SKM-1 treated with dmso at 0.1 percent for 144 hours (cell line): ENCODE results near the gene PREX1.

ENCODE experiments used
- DNase-seq: peaks from one replicate; lab custom pipeline; 2025; ENCODE audit not compliant: unreplicated experiment; lab: John Stamatoyannopoulos, UW

Gene PREX1

DNA sequence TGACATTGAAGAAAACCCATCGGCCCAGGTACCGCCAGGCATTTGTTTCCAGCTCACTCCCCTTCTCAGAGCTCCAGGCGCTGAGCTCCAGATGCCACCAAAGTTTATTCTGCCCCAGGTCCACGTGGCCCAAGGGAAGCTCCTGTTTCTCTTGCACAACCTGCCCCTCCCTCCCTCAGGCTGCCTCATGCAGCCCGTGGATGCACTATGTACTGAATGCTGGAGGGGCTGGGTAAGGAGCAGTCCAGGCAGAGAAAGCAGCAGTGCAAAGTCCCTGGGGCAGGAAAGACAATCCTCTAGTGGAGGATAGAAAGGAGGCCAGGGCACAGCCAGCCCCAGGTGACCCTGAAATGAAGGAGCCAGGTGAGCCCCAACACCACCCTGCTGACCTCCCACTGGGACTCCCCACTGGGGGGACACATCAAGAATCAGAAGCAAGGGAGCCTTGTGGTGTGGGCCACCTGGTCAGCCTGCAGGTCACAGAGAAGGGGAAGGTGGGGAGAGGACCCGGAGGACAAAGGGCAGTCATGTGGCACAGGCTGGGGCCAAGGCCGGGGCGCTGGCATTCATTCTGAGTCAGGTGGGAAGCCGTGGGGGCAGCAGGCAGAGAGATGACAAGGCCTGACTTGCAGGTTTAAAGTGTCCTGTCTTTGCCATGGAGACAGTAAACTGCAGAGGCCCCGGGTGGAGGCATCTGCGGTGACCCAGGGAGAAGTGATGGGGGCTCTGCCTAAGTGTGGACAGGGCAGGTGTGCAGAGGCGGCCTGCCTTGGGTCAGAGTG is 230.1 kb downstream of the PREX1 start:
- DNase-seq, result no peak

DNA sequence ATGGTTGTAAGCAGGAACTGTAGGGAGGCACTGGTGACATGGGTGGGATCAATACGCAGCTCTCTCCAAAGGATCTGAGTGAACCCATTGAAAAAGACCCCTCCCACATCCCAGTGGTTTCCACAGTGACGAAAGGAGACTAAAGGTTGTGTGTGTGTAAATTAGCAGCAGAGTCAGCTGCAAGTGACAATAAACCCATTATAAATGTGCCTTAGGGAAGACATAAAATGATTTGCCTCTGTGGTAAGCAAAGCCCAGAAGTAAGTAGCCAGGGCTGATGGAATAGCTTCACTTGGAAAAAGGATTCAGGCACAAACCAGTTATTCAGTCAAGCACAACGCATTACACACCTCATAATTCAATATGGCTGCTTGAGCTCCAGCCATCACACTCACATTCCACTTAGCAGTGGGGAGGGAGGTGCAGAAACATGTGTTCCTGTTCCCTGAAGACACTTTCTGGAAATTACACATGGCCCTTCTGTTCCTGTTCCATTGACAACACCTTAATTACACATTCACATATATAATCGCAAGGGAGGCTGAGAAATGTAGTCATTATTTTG is 231.4 kb downstream of the PREX1 start:
- no peak for DNase-seq

DNA sequence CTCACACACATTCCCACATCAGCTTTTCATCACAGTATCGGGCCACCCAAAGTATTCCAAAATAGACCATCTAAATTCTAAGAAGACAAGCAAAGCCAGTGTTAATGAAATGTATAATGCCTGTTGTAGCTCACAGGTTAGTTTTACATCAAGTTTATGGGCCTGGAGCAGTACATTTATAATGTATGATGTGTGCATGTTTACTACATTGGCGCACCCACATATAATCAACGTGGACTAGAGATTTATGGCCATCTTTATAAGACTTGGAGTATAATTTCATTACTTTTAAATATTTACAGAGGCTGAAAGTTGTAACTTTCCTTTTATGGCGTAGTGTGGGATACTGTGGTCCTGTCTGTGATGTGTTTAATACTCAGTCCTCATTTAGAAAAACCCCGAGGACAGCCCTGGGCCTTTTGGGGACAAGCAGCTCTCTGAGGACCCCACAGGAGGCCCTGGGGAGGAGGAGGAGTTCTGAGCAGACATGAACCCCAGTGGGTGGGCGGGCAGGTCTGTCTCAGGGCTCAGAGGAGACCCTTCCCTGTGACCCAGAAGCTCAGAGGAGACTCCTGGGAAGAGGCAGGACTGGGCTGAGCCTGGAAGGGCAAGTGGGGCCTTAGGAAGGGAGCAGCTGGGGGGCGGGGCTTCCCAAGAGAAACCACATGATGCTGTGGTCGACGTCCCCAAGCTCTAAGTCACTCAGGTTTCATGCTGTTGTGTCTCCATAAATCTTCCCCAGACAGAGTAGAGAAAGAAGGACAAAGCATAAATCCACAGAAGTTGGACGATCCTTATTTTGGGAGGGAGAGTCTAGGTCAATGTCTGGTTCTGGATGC is 232.1 kb downstream of the PREX1 start:
- DNase-seq, result no peak

DNA sequence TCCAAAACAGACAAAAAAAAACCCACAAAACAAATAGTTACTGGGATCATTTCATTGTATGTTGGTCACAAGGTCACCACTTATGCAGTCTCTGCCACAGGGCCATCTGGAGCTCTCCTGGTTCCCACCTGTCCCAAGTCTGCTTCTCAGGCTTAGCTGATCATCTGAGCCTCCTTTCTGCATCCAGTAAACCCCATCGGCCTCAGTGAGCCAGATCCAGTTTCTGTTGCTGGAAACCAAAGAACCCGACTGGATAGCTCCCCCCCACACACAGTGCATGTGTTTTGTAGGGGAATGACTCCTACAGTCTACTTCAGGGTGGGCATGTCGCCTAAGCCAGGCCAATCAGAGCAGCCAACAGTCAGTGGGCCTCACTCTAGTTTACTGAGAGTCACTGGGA is 233.3 kb downstream of the PREX1 start:
- DNase-seq, result no peak

DNA sequence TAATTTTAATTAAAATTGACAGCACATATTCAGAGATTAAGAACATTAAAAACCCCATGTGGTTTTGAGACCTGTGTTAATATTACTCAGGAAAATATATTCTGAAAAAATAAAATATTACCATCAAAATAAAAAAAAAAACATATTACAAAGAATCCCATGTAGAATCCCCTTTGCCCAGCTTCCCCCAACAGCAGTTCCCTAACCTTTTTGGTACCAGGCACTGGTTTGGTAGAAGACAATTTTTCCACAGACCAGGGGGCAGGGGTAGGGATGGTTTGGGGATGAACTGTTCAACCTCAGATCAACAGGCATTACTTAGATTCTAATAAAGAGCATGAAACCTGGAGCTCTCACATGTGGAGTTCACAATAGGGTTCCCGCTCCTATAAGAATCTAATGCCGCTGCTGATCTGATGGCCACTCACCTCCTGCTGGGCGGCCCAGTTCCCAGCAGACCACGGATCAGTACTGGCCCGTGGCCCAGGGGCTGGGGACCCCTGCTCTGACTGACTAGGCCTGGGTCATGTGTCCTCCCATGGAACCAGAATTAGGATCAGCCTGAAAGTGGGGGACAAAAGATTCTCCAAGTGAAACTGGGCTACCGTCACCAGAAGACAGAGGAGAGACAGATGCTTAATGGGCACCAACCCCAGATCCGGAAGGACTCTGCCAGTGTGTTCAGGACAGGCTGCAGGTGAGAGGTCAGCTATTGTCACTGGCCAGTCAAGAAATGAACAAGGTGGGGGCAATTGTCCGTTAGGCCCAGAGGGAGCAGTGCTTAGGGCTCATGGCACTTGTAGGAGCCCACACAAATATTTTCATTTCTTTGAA is 235.5 kb downstream of the PREX1 start:
- no peak for DNase-seq

DNA sequence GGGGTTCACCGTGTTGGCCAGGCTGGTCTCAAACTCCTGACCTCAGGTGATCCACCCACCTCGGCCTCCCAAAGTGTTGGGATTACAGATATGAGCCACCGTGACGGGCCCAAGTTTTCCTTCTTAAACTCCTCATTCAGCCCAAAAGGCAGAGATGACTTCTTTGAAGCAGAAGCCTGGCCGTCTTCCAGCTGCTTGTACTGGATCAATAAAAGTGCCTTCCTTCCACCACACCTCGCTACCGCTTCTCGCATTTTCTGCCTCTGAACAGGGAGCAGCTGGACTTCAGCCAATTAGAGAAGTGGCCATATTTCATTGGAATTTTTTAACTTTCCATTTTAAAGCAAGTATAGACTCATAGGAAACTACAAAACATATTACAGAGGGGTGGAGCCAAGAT is 241.1 kb downstream of the PREX1 start:
- no peak for DNase-seq

DNA sequence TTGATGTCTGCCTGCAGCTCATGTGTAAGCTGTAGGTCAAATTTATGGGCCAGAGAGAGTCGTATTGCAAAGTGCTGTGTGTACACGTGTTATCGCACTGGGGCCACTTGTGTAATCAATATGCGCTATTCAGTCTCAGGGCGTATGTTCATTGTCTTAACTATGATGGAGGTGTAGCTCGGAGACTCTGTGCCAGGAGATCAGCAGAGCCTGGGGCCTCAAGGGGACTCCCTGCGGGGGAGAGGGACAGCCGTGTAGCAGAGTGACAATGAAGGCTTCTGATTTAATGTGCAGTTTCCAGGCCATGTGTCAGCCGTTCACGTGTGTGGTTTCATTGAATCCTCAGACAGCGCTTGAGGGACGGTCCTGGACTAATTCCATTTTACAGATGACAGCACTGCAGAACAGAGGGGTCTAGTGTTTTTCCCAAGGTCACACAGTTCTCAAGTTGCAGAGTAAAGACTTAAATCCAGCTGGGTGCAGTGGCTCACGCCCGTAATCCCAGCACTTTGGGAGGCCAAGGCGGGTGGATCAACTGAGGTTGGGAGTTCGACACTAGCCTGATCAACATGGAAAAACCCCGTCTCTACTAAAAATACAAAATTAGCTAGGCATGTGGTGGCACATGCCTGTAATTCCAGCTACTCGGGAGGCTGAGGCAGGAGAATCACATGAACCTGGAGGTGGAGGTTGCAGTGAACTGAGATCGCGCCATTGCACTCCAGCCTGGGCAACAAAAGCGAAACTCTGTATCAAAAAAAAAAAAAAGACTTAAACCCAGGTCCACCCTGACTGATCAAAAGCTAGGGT is 242.5 kb downstream of the PREX1 start:
- DNase-seq, result no peak

DNA sequence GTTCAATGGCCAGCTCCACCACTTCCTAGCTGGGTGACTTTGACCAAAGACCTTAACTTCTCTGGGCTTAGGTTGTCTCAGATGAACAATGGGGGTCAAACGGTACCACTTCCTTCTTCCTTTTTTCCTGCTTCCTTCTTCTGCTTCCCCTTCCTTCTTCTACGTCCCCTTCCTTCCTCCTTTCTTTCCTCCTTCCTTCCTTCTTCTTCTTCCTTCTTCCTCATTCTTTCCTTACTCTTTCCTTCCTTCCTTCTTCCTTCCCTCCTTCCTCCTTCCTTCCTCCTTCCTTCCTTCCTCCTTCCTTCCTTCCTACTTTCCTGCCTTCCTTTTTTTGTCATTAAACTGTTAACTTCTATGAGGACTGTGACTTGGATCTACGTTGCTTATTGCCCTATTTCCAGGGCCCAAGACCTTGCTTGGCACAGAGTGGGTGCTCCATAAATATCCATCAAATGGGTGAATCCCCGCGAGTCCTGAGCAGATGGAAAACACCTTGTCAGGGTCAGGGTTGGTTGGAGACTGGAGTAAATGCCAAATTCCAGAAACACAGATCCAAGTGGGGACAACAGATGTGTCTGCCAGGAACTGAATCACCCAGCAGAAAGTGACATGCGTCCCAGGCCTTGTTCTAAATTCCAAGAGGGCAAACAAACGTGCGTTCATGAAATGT is 243.3 kb downstream of the PREX1 start:
- no peak for DNase-seq

DNA sequence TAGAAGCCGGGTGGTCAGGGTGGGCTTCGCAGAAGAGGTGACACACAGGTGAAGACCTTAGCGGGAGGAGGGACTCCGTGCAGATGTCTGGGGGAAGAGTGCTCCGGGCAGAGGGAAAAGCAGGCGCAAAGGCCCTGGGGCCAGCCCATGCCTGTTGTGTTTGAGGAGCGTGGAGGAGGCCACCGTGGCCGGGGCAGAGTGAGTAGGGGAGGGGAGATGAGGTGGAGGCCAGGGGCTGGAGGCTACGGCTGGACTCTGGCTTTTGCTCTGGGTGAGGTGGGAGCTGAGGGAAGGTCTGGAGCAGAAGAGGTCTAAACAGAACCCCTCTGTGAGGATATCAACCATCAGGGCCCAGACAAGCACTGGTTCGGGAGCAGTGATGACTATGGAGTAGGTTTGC is 244.0 kb downstream of the PREX1 start:
- no peak for DNase-seq

DNA sequence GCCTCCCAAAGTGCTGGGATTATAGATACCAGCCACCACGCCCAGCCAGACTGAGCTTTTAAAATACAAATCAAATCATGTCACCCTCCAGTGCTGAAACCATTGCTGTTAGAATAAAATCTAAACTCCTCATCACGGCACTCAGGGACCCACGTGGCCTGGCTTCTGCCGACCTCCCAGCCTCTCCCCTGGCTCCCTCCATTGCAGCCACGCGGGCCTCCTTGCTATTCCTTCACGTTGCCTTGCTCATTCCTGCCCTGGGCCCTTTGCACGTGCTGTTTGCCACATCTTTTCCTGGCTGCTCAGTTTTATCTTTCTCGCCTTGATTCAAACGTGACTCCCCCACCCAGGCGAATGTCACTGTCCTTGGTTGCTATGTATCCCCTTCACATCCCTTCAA is 244.6 kb downstream of the PREX1 start:
- DNase-seq, result no peak

DNA sequence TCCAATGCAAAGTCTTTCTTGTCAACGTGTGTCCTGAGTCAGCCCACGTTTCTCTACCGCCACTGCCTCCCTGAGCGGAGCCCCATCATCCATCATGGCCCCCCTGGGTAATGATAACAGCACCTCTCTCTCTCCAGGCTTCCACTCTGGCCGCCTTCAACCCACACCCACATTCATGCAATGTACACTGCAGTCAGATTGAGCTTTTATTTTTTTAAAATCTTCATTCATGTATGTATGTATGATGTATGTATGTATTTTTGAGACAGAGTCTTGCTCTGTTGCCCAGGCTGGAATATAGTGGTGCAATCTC is 245.2 kb downstream of the PREX1 start:
- no peak for DNase-seq

DNA sequence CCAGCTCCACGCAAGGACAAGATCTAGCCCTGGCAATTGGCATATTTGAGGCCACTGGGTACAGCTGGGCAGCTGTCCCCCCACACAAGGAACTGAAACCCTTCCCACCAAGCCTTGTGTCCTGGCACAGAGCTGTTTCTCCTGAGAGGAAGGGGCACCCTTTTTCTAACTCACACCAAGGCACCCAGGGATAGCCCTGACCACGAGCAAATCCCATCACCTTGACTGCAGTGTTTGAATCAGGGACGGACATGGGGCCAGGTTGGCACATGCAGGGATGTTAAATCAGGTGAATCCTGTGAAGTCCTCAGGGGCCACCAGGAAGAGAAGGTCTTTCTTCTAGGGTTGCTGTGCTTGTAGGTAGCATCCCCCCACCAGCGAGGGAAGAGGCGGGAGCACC is 246.6 kb downstream of the PREX1 start:
- DNase-seq, result no peak

DNA sequence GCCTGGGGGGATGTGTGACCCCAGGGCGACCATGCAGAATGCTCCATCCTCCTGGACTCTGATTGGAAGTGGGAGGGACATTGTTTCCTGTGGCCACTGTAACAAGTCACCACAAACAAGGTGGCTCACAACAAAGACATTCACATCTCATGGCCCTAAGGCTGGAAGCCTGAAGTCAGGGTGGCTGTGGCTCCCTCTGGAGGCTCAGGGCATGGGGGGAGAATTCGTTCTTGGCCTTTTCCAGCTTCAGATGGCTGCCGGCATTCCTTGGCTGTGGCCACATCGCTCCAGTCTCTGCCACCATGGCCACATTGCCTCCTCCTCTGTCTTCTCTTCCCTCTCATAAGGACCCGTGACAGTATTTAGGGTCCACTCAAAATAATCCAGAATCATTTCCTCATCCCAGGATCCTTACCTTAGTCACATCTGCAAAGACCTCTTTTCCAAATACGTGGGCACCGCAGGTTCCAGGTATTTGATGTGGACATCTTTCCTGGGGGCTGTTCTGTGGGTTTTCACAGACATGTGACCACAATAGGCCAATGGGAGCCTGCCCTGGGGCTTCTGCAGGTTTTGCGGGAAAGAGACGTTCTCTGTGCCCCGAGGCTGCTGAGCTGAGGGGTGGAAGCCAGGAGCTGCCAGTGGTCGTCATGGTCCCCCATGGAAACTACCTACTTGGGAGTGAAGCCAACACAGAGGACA is 249.3 kb downstream of the PREX1 start:
- no peak for DNase-seq

DNA sequence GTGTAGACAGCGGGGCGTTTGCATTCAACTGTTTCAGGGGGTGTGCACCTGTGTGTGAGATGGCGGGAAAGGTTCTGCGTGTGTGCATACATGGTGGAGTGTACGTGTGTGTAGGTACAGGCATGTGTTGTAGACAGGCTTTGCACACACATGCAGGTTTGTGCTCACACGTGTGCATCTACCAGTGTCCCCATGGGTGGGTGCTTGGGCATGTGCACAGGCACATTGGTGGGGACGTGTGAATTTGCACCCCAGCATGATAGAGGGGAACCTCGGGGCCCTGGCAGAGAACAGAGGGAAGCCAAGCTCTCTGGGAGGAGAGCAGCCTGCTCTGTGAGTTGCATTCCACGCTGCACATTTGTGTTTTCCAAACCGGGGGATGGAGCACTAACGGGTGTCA is 250.2 kb downstream of the PREX1 start:
- DNase-seq, result no peak

DNA sequence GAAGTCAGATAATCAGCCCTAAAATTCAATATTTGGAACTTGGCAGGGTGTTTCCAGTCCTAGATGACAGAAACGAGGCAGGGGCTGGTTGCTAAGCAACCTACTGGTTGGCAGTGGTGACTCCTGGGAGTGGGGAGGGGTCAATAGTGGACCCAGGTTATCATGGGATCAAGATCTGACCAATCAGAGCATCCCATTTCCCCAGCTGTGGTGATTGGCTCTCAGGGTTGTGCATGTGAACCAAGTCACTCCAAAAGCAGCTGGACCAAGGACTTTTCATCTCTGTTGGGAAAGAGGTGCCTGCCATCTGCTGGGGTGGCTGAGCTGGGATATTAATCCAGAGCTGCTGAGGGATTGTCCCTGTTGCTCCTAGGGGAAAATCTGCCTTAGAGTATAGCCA is 253.4 kb downstream of the PREX1 start:
- no peak for DNase-seq
